ENCODE results near the gene RHOH.

GRCh38 chr4:40204507-40205258, 7.9 kb downstream of the RHOH start:
- TF ChIP-seq, protein P1, sequence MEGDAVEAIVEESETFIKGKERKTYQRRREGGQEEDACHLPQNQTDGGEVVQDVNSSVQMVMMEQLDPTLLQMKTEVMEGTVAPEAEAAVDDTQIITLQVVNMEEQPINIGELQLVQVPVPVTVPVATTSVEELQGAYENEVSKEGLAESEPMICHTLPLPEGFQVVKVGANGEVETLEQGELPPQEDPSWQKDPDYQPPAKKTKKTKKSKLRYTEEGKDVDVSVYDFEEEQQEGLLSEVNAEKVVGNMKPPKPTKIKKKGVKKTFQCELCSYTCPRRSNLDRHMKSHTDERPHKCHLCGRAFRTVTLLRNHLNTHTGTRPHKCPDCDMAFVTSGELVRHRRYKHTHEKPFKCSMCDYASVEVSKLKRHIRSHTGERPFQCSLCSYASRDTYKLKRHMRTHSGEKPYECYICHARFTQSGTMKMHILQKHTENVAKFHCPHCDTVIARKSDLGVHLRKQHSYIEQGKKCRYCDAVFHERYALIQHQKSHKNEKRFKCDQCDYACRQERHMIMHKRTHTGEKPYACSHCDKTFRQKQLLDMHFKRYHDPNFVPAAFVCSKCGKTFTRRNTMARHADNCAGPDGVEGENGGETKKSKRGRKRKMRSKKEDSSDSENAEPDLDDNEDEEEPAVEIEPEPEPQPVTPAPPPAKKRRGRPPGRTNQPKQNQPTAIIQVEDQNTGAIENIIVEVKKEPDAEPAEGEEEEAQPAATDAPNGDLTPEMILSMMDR (conservative IDR thresholded peaks at IDR 0.05 in 1 of 2, IDR thresholded peaks at IDR 0.05 in 1 of 2; ENCODE audit: extremely low read depth in 1 of 2, insufficient read depth in 1 of 2, low read depth in 1 of 2, low read length in 2 of 2), result no peak
- no peak for TF ChIP-seq EZH2 (IDR thresholded peaks at IDR 0.05; ENCODE audit: borderline replicate concordance, low read length)
